K562 (cell line): Measurements from ENCODE around the gene SLC28A1. TPM values are rescaled to one million over a fixed set of nuclear protein-coding genes. Genes with fewer than 3 reads are reported as not detected.

Source experiments
- ARHGAP35 ChIP-seq: fragments of 450-650 bp; IDR thresholded peaks from 2 replicates; pipeline ENCODE4 v1.6.1; 2018; ENCODE audit not compliant: partially characterized antibody
- BDP1 ChIP-seq: IDR thresholded peaks from 3 replicates; pipeline ENCODE4 v1.6.1; 2011; ENCODE audit not compliant: insufficient read length, insufficient read depth
- BRCA1 ChIP-seq, 2 experiments: fragments of 450-650 bp in 1 of 2; sonication (generic) in 1 of 2; formaldehyde crosslinking in 1 of 2; IDR thresholded peaks; 2 replicates each; pipeline versions ENCODE4 v1.5.0 to v1.6.1; 2017 to 2020; ENCODE audit warnings: mild to moderate bottlenecking in 1 of 2, missing genetic modification reagents in 1 of 2
- CTBP1 ChIP-seq: fragments of 450-650 bp; IDR thresholded peaks from 2 replicates; pipeline ENCODE4 v1.6.1; 2016; ENCODE audit warnings: borderline replicate concordance
- E2F4 ChIP-seq: sonication (generic); formaldehyde crosslinking; IDR thresholded peaks from 2 replicates; pipeline ENCODE4 v1.8.0; 2022; ENCODE audit warnings: mild to moderate bottlenecking, low read depth, missing genetic modification reagents
- E2F6 ChIP-seq, 2 experiments: IDR thresholded peaks; 2 replicates each; pipeline ENCODE4 v1.6.1; 2011; ENCODE audit warnings: borderline replicate concordance in 1 of 2, control low read depth in 1 of 2, low read depth in 1 of 2, low read length in 1 of 2, mild to moderate bottlenecking in 1 of 2, mixed read lengths in 1 of 2, moderate library complexity in 1 of 2; ENCODE audit not compliant: insufficient read depth in 1 of 2, insufficient read length in 1 of 2, poor library complexity in 1 of 2, severe bottlenecking in 1 of 2; ENCODE audit errors: extremely low read depth in 1 of 2
- FOXA1 ChIP-seq: fragments of 450-650 bp; IDR thresholded peaks from 2 replicates; pipeline ENCODE4 v1.6.1; 2016; ENCODE audit warnings: mild to moderate bottlenecking, borderline replicate concordance
- POLR2A ChIP-seq: fragments of 450-650 bp; conservative IDR thresholded peaks from 2 replicates; pipeline ENCODE4 v1.6.1; 2016
- POLR2G ChIP-seq: fragments of 200-400 bp; formaldehyde crosslinking; IDR thresholded peaks from 2 replicates; pipeline ENCODE4 v1.6.1; 2017; ENCODE audit warnings: low read depth, mild to moderate bottlenecking, antibody characterized with exemption, low read length, moderate library complexity
- RAD21 ChIP-seq, 2 experiments: fragments of 250-450 bp in 1 of 2; fragments of 450-650 bp in 1 of 2; sonication (Bioruptor Pico) in 1 of 2; formaldehyde crosslinking in 1 of 2; IDR thresholded peaks in 1 of 2; conservative IDR thresholded peaks in 1 of 2; 2 replicates each; pipeline versions ENCODE4 v1.4.0 to v1.8.0; 2020 to 2022; ENCODE audit warnings: mild to moderate bottlenecking in 2 of 2, moderate library complexity in 1 of 2
- RBM22 ChIP-seq: fragments of 200-400 bp; formaldehyde crosslinking; IDR thresholded peaks from 2 replicates; pipeline ENCODE4 v1.6.1; 2018; ENCODE audit warnings: low read length, low read depth; ENCODE audit not compliant: poor library complexity, severe bottlenecking
- SUPT5H ChIP-seq: fragments of 450-650 bp; IDR thresholded peaks from 2 replicates; pipeline ENCODE4 v1.6.1; 2016
- TBL1XR1 ChIP-seq, 2 experiments: IDR thresholded peaks; 2 replicates each; pipeline ENCODE4 v1.6.1; 2012; ENCODE audit warnings: improper control_type of control experiment in 2 of 2, low read length in 2 of 2, mild to moderate bottlenecking in 1 of 2
- UBTF ChIP-seq, 2 experiments: IDR thresholded peaks; 2 replicates each; pipeline ENCODE4 v1.6.1; 2012; ENCODE audit warnings: improper control_type of control experiment in 2 of 2, low read depth in 2 of 2, low read length in 2 of 2, borderline replicate concordance in 1 of 2
- ZFX ChIP-seq: sonication (generic); formaldehyde crosslinking; IDR thresholded peaks from 2 replicates; pipeline ENCODE4 v1.8.0; 2022; ENCODE audit warnings: mild to moderate bottlenecking, missing genetic modification reagents, moderate library complexity
- polyA plus RNA-seq, 8 experiments: library from polyadenylated mRNA; depleted of rRNA in 4 of 8; stranded (reverse) in 5 of 8; unstranded in 3 of 8; fragments of >200 nt; fragmentation: Nextera tagmentation in 2 of 8; fragmentation: Illumina TruSeq in 1 of 8; extraction: Ambion mirVana in 2 of 8; extraction: Trizol in 1 of 8; gene quantifications; 2 replicates each; pipeline versions ENCODE4 v1.2.1 to v1.2.3, GENCODE V29; 2011 to 2014; ENCODE audit warnings: inconsistent platforms in 1 of 8, missing spikeins in 1 of 8
- total RNA-seq, 7 experiments: library from RNA; depleted of rRNA in 6 of 7; stranded (reverse); fragments of >200 nt in 6 of 7; fragmentation: Illumina TruSeq in 2 of 7; extraction: Trizol in 2 of 7; gene quantifications; 2 replicates each; pipeline versions ENCODE4 v1.2.1 to v1.2.3, GENCODE V29; 2011 to 2021; ENCODE audit warnings: low replicate concordance in 1 of 7

The SLC28A1 gene
- total and polyA plus RNA-seq, 9 of the 15 experiments (the other 6 are each of a cell fraction or from before 2014, with no cell fraction given): 0.04 TPM; not detected in 8

GRCh38 chr15:84980196-84981053, 96.0 kb downstream of the SLC28A1 start (continued):
- no peak for TF ChIP-seq ARHGAP35
- peak; percentile 8 for TF ChIP-seq RBM22
- 0 out of 4 replicates have a peak, but pooled peaks of 1 of the 2 experiments have one; percentile 13 for TF ChIP-seq TBL1XR1 (IDR thresholded peaks at IDR 0.05; ENCODE audit: low read length in 2 of 2)
- TF ChIP-seq BRCA1 (IDR thresholded peaks at IDR 0.05): no peak
- TF ChIP-seq BRCA1 (CRISPR knock-in tag; IDR thresholded peaks at IDR 0.05): no peak
- TF ChIP-seq CTBP1: peak; percentile 89
- peak; percentile 43; the same call in 1 of the 2 replicates for TF ChIP-seq E2F4 (CRISPR knock-in tag)
- peak; percentile 66 for TF ChIP-seq POLR2A
- TF ChIP-seq POLR2G: peak; percentile 73
- no peak for TF ChIP-seq FOXA1
- TF ChIP-seq SUPT5H: 0 out of 2 replicates have a peak, but pooled peaks have one; percentile 39
- TF ChIP-seq E2F6 (IDR thresholded peaks at IDR 0.05; ENCODE audit: borderline replicate concordance in 1 of 2, extremely low read depth in 1 of 2, insufficient read depth in 1 of 2, insufficient read length in 1 of 2, low read depth in 1 of 2, low read length in 1 of 2, poor library complexity in 1 of 2, severe bottlenecking in 1 of 2): peak; percentile 78 to 94
- peak; percentile 50 for TF ChIP-seq ZFX (CRISPR knock-in tag)
- TF ChIP-seq BDP1: no peak
- peak in 1 of 2 experiments; percentile 53; a peak in 1 of 4 replicates for TF ChIP-seq UBTF (IDR thresholded peaks at IDR 0.05; ENCODE audit: borderline replicate concordance in 1 of 2, low read depth in 2 of 2, low read length in 2 of 2)
- peak in 1 of 2 experiments; percentile 12; a peak in 1 of 4 replicates for TF ChIP-seq RAD21 (CRISPR knock-in tag; conservative IDR thresholded peaks at IDR 0.05 in 1 of 2, IDR thresholded peaks at IDR 0.05 in 1 of 2)
- TF ChIP-seq, all 486 proteins: peak for 103
